HG02588 (cell line): ENCODE results near the gene ARSH.
"Not testable (repeated sequence)": the region's sequence is repeated elsewhere in the genome, so short reads cannot be mapped to it uniquely, and the experiment has no call there.

Source experiments
- ATAC-seq: cut with Tn5 transposase; IDR thresholded peaks from one replicate; pipeline ENCODE4 v1.9.1; 2021; ENCODE audit warnings: mild to moderate bottlenecking, moderate library complexity; ENCODE audit not compliant: unreplicated experiment

The ARSH gene

DNA sequence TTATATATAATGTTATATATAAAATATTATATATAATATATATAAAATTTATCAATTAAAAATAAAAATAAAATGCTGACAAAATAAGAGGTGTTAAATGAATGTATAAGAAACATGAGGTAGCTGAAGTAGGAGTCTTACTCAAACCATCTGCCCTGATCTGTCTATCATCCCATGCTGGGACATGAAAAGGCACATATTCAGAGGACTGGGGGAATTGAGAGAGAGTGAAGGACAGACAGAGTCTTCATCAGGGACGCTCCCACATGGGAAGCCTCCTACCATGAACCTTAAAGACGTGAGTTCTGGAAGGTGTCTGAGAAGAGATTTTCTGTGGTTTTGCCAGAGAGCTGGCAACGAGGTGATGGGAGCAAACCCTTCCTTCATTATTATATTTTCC lies 30.9 kb downstream of the ARSH start:
- ATAC-seq = no peak

GRCh38 chrX:3044196-3044595 lies 37.9 kb downstream of the ARSH start:
- ATAC-seq = no peak

- no peak for ATAC-seq
These were observed 38.3 kb downstream of the ARSH start for GRCh38 chrX:3044671-3045070.

GRCh38 chrX:3046253-3047240 lies 40.2 kb downstream of the ARSH start:
- no peak for ATAC-seq

GRCh38 chrX:3050523-3051175 lies 44.3 kb downstream of the ARSH start:
- not testable (repeated sequence) for ATAC-seq

DNA sequence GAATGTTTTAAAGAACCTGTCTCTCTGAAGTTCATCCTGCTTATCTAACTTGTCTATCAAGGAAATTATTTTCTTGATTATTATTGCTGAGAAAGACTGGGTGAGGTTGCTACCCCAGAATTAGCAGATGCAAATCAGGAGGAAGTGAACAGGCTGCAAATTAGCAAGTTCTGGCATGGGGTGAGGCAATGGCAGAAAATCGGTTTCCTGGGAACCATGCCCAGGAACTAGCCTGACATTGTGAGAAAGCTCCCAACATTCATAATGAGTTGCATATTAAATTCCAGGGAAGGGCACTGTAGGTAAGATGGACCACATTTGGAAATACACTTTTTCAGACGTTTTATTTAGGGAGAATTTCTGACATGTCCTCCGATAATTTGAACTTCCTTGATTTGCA lies 46.5 kb downstream of the ARSH start:
- ATAC-seq = no peak

- no peak for ATAC-seq
These were observed 60.2 kb downstream of the ARSH start for GRCh38 chrX:3066555-3066954.

DNA sequence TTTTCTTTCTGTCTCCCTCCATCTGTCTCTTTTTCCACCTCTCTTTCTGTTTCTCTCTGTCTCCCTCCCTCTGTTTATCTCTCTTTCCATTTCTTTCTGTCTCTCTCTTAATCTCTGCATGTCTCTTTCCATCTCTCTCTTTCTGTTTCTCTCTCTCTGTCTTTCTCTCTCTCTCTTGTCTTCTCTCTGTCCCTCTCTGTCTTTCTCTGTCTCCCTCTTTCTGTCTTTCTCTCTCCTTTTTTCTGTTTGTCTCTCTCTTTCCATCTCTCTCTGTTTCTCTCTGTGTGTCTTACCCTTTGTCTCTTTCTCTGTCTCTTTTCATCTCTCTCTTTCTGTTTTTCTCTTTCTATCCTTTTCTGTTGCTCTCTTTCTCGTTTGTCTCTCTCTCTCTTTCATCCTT lies 69.6 kb downstream of the ARSH start:
- ATAC-seq = no peak

DNA sequence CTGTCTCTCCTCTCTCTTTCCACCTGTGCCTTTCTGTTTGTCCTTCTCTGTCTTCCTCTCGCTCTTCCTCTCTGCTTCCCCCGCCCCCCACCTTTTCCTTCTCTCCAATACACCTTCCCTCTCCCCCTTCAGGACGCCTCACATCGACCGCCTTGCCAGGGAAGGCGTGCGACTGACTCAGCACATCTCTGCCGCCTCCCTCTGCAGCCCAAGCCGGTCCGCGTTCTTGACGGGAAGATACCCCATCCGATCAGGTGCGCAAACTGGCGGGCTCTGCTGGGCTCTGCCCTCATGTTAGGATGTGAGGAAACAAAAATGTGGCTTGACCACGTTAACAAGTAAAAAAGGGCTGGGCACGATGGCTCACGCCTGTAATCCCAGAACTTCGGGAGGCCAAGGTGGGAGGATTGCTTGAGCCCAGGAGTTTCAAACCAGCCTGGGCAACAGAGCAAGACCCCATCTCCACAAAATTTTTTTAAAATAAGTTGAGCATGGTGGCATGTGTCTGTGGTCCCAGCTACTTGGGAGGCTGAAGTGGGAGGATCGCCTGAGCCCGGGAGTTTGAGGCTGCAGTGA lies 70.2 kb downstream of the ARSH start:
- no peak for ATAC-seq
